IPS DF 19.7 (cell line): ENCODE results near the gene PNPLA7.

Source experiments
- DNase-seq: peaks from one replicate; pipeline ENCODE4 v3.0.0-alpha.2; 2013; ENCODE audit warnings: low read depth, low spot score

PNPLA7 gene

GRCh38 chr9:137436761-137437600 lies 113.2 kb downstream of the PNPLA7 start:
- DNase-seq: no peak

GRCh38 chr9:137435980-137436760 lies 114.0 kb downstream of the PNPLA7 start:
- DNase-seq: no peak

- no peak for DNase-seq
Observed at GRCh38 chr9:137435381-137435891, 114.8 kb downstream of the PNPLA7 start.

- no peak for DNase-seq
Observed at GRCh38 chr9:137434498-137435380, 115.5 kb downstream of the PNPLA7 start.

DNA sequence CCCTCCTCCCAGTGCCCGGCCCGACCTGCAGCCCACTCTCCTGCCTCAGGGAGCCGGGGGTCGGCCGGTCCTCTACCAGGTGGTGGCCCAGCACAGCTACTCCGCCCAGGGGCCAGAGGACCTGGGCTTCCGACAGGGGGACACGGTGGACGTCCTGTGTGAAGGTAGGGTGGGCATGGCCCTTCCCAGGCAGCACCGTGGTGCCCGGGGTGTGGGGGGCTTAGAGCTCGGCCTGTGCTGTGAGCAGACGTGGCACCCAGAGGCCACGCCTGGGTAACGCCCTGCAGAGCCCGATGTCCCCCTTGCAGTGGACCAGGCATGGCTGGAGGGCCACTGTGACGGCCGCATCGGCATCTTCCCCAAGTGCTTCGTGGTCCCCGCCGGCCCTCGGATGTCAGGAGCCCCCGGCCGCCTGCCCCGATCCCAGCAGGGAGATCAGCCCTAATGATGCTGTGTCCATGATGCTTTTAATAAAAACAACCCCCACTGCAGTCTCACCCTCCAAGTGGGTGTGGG lies 116.2 kb downstream of the PNPLA7 start:
- no peak for DNase-seq

GRCh38 chr9:137433349-137433915 lies 116.8 kb downstream of the PNPLA7 start:
- DNase-seq: no peak

- no peak for DNase-seq
Observed at GRCh38 chr9:137432687-137433348, 117.4 kb downstream of the PNPLA7 start.

- DNase-seq: no peak
Observed at GRCh38 chr9:137431416-137431931, 118.7 kb downstream of the PNPLA7 start.

- no peak for DNase-seq
Observed at GRCh38 chr9:137430723-137431415, 119.3 kb downstream of the PNPLA7 start.

- no peak for DNase-seq
Observed at GRCh38 chr9:137429974-137430722, 120.1 kb downstream of the PNPLA7 start.

GRCh38 chr9:137429546-137429890 lies 120.7 kb downstream of the PNPLA7 start:
- DNase-seq: no peak

- no peak for DNase-seq
Observed at GRCh38 chr9:137428841-137429545, 121.2 kb downstream of the PNPLA7 start.

DNA sequence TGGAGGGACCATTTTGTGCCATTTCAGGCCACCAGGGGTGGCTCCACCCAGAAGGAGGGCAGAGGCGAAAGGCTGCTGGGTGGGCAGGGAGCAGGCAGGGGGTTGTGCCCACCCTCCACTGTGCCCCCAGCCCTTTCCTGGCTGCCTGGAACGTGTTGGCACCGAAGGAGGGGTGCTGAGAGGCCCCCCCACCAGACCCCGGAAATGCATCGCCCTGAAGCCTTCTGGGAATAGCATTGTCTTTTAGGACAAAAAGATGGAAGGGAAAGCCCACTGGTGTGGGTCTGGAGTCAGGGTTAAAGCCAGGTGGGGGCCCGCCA lies 121.9 kb downstream of the PNPLA7 start:
- no peak for DNase-seq

GRCh38 chr9:137427454-137428310 lies 122.5 kb downstream of the PNPLA7 start:
- DNase-seq: no peak

- no peak for DNase-seq
Observed at GRCh38 chr9:137426018-137426681, 124.1 kb downstream of the PNPLA7 start.

GRCh38 chr9:137423514-137424291 lies 126.5 kb downstream of the PNPLA7 start:
- no peak for DNase-seq
